Measurements from ENCODE around the gene FBXW9. TPM values are rescaled to one million over a fixed set of nuclear protein-coding genes. Genes with fewer than 3 reads are reported as not detected.

Gene FBXW9
- total and polyA plus RNA-seq, 2 of the 13 experiments (the other 11 are each of a cell fraction or from before 2014, with no cell fraction given): 5.7 to 6.1 TPM

DNA sequence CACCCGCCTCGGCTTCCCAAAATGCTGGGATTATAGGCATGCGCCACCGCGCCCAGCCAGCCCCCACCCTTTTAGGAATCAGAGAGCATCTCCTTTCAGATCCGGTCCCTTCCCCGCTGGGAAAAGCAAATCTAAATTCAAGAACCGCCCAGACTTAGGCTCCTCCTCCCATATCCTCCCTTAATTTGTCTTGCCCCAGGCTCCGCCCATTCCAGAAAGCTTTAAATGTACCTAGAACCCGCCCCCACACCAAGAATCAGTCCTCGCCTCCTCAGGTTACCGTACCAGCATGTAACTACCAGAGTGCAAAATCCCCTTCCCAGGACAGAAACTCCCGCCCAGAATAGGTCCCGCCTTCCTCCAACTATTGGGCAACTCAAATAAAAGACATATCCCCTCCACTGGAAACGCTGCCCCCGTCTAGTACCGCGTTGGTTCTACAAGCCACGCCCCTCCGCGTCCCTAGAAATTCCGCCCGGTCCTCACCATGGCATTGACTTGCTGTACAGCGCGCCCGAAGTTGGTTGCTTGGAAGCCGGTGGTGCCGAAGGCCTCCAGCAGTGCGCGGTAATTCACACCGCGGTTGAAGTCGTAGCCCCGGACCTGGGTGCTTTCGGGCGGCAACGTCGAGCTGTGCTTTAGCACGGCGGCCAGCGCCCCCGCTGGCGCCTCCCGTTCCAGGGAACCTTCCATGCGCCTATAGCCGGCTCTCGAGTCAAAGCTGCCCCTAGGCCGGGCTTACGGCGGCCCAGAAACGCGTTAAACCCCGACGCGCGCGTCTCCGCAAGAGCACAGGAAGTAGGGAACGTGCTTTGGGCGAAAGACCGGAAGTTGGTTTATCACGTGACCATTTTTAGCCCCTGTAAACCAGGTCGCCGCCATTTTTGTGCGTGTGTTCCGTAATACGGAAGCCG, 15.1 kb downstream of the FBXW9 start, which contains the start of gene DHPS (continued):
- TF ChIP-seq SKI (IDR thresholded peaks at IDR 0.05; ENCODE audit: partially characterized antibody) (no peak), ZNF3 (CRISPR knock-in tag; IDR thresholded peaks at IDR 0.05) (no peak), GPN1 (CRISPR knock-in tag; IDR thresholded peaks at IDR 0.05; ENCODE audit: borderline replicate concordance) (no peak), ZNF337 (CRISPR knock-in tag; IDR thresholded peaks at IDR 0.05; ENCODE audit: borderline replicate concordance, low read depth) (no peak), RARG (CRISPR knock-in tag; IDR thresholded peaks at IDR 0.05; ENCODE audit: low read depth) (no peak), ARHGAP35 (CRISPR knock-in tag; IDR thresholded peaks at IDR 0.05; ENCODE audit: borderline replicate concordance) (peak; percentile 66; the same call in 1 of the 2 replicates), MAFG (CRISPR knock-in tag; IDR thresholded peaks at IDR 0.05) (no peak), ZBTB38 (CRISPR knock-in tag; IDR thresholded peaks at IDR 0.05) (peak; percentile 30; the same call in 1 of the 2 replicates), HNRNPLL (IDR thresholded peaks at IDR 0.05; ENCODE audit: low read depth, low read length, poor library complexity, severe bottlenecking) (peak; percentile 67), MTA3 (CRISPR knock-in tag; IDR thresholded peaks at IDR 0.05) (no peak), MAFK (conservative IDR thresholded peaks at IDR 0.05 in 1 of 2, IDR thresholded peaks at IDR 0.05 in 1 of 2; ENCODE audit: low read length in 2 of 2) (no peak; a peak in 1 of 4 replicates), PHF8 (CRISPR knock-in tag; IDR thresholded peaks at IDR 0.05) (peak; percentile 87), HNRNPL (IDR thresholded peaks at IDR 0.05; ENCODE audit: low read depth, low read length) (no peak), ZNF644 (CRISPR knock-in tag; IDR thresholded peaks at IDR 0.05; ENCODE audit: low read depth) (no peak), STAT5B (CRISPR knock-in tag; IDR thresholded peaks at IDR 0.05) (0 out of 2 replicates have a peak, but pooled peaks have one; percentile 48), ISL2 (CRISPR knock-in tag; IDR thresholded peaks at IDR 0.05) (peak; percentile 35; the same call in 1 of the 2 replicates)
- TF ChIP-seq, protein P1, sequence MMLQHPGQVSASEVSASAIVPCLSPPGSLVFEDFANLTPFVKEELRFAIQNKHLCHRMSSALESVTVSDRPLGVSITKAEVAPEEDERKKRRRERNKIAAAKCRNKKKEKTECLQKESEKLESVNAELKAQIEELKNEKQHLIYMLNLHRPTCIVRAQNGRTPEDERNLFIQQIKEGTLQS (CRISPR knock-in tag; IDR thresholded peaks at IDR 0.05): no peak
- TF ChIP-seq, protein P2, sequence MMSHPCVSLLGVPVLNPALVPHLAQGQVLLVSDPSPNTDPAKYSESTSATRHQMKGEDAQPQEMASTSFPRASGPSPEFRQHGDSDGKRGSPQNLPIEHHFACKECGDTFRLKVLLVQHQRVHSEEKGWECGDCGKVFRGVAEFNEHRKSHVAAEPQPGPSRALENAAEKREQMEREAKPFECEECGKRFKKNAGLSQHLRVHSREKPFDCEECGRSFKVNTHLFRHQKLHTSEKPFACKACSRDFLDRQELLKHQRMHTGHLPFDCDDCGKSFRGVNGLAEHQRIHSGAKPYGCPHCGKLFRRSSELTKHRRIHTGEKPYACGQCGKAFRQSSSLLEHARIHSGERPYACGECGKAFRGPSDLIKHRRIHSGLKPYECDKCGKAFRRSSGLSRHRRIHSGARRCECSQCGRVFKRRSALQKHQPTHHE (CRISPR knock-in tag; IDR thresholded peaks at IDR 0.05; ENCODE audit: borderline replicate concordance): 0 out of 2 replicates have a peak, but pooled peaks have one; percentile 58
- TF ChIP-seq, protein P3, sequence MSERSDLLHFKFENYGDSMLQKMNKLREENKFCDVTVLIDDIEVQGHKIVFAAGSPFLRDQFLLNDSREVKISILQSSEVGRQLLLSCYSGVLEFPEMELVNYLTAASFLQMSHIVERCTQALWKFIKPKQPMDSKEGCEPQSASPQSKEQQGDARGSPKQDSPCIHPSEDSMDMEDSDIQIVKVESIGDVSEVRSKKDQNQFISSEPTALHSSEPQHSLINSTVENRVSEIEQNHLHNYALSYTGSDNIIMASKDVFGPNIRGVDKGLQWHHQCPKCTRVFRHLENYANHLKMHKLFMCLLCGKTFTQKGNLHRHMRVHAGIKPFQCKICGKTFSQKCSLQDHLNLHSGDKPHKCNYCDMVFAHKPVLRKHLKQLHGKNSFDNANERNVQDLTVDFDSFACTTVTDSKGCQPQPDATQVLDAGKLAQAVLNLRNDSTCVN (CRISPR knock-in tag; IDR thresholded peaks at IDR 0.05; ENCODE audit: borderline replicate concordance): peak; percentile 40; the same call in 1 of the 2 replicates
- TF ChIP-seq, protein P4, sequence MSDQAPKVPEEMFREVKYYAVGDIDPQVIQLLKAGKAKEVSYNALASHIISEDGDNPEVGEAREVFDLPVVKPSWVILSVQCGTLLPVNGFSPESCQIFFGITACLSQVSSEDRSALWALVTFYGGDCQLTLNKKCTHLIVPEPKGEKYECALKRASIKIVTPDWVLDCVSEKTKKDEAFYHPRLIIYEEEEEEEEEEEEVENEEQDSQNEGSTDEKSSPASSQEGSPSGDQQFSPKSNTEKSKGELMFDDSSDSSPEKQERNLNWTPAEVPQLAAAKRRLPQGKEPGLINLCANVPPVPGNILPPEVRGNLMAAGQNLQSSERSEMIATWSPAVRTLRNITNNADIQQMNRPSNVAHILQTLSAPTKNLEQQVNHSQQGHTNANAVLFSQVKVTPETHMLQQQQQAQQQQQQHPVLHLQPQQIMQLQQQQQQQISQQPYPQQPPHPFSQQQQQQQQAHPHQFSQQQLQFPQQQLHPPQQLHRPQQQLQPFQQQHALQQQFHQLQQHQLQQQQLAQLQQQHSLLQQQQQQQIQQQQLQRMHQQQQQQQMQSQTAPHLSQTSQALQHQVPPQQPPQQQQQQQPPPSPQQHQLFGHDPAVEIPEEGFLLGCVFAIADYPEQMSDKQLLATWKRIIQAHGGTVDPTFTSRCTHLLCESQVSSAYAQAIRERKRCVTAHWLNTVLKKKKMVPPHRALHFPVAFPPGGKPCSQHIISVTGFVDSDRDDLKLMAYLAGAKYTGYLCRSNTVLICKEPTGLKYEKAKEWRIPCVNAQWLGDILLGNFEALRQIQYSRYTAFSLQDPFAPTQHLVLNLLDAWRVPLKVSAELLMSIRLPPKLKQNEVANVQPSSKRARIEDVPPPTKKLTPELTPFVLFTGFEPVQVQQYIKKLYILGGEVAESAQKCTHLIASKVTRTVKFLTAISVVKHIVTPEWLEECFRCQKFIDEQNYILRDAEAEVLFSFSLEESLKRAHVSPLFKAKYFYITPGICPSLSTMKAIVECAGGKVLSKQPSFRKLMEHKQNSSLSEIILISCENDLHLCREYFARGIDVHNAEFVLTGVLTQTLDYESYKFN (CRISPR knock-in tag; conservative IDR thresholded peaks at IDR 0.05): peak; percentile 59
- TF ChIP-seq, protein P5, sequence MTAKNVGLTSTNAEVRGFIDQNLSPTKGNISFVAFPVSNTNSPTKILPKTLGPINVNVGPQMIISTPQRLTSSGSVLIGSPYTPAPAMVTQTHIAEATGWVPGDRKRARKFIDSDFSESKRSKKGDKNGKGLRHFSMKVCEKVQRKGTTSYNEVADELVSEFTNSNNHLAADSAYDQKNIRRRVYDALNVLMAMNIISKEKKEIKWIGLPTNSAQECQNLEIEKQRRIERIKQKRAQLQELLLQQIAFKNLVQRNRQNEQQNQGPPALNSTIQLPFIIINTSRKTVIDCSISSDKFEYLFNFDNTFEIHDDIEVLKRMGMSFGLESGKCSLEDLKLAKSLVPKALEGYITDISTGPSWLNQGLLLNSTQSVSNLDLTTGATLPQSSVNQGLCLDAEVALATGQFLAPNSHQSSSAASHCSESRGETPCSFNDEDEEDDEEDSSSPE (CRISPR knock-in tag; IDR thresholded peaks at IDR 0.05): peak; percentile 85
